Parathyroid adenoma (tissue), 2 donors: ENCODE measurements around the gene RMDN3.

ENCODE experiments used
- H2AFZ ChIP-seq: fragments of 300-600 bp; sonication (generic); one replicate; pipeline ENCODE4 v1.7.0; 2017; ENCODE audit warnings: antibody characterized with exemption, mild to moderate bottlenecking
- H3K27ac ChIP-seq: fragments of 300-600 bp; sonication (generic); one replicate; pipeline ENCODE4 v1.7.0; 2017
- H3K27me3 ChIP-seq: fragments of 300-600 bp; sonication (generic); one replicate; pipeline ENCODE4 v1.7.0; 2017; ENCODE audit warnings: low read length; ENCODE audit not compliant: control insufficient read depth, insufficient read depth
- H3K36me3 ChIP-seq: fragments of 300-600 bp; sonication (generic); one replicate; pipeline ENCODE4 v1.7.0; 2017; ENCODE audit warnings: low read length; ENCODE audit not compliant: control insufficient read depth, insufficient read depth
- H3K4me1 ChIP-seq: fragments of 300-600 bp; sonication (generic); one replicate; pipeline ENCODE4 v1.7.0; 2017; ENCODE audit warnings: control low read depth
- H3K4me2 ChIP-seq: fragments of 300-600 bp; sonication (generic); one replicate; pipeline ENCODE4 v1.7.0; 2017; ENCODE audit warnings: low read length
- H3K4me3 ChIP-seq: fragments of 300-600 bp; sonication (generic); one replicate; pipeline ENCODE4 v1.7.0; 2017; ENCODE audit warnings: low read depth, low read length
- H3K79me2 ChIP-seq: fragments of 300-600 bp; sonication (generic); one replicate; pipeline ENCODE4 v1.7.0; 2017; ENCODE audit warnings: control low read depth
- H3K9ac ChIP-seq: fragments of 300-600 bp; sonication (generic); one replicate; pipeline ENCODE4 v1.7.0; 2017; ENCODE audit warnings: mild to moderate bottlenecking
- H3K9me3 ChIP-seq: fragments of 300-600 bp; sonication (generic); one replicate; pipeline ENCODE4 v1.7.0; 2017; ENCODE audit warnings: low read length; ENCODE audit not compliant: control insufficient read depth
- TF ChIP-seq, protein P1 (sequence below): fragments of 300-600 bp; sonication (generic); IDR thresholded peaks from one replicate; pipeline ENCODE4 v1.7.0; 2017; ENCODE audit warnings: antibody characterized with exemption, mild to moderate bottlenecking
- donor health status: primary hyperparathyroidism.

Gene RMDN3

DNA sequence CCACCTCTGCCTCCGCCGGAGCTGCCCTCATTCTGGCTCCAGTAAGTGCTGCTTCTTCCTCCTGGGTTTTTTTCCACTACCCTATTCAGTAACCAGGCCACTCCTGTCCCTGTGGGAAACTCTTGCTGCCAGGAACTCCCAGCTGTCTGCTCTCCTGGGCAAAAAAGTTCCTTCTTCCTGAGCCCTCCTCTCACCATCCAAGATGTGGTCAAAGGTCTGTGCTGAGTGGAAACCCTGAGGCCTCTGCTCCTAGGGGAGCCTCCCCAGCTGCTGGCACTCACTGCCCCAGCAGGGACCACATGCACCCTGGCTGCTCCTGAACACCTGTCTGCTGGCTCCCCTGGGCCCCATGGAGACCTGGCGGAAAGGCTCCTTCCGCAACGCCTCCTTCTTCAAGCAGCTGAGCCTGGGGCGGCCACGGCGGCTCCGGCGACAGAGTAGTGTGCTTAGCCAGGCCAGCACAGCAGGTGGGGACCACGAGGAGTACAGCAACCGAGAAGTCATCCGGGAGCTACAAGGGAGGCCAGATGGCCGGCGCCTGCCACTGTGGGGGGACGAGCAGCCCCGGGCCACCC, 15.2 kb upstream of the RMDN3 start:
- Histone ChIP-seq H2AFZ (no peak overlapping the region), H3K9ac (no peak overlapping the region), H3K36me3 (no peaks in the 10 kb centered on the region), H3K4me1 (no peaks in the 10 kb centered on the region), H3K27me3 (no peaks in the 10 kb centered on the region), H3K79me2 (no peaks in the 10 kb centered on the region), H3K9me3 (no peaks in the 10 kb centered on the region), H3K4me2 (no peak overlapping the region), H3K27ac (no peak overlapping the region), H3K4me3 (no peak overlapping the region)
- TF ChIP-seq, protein P1, sequence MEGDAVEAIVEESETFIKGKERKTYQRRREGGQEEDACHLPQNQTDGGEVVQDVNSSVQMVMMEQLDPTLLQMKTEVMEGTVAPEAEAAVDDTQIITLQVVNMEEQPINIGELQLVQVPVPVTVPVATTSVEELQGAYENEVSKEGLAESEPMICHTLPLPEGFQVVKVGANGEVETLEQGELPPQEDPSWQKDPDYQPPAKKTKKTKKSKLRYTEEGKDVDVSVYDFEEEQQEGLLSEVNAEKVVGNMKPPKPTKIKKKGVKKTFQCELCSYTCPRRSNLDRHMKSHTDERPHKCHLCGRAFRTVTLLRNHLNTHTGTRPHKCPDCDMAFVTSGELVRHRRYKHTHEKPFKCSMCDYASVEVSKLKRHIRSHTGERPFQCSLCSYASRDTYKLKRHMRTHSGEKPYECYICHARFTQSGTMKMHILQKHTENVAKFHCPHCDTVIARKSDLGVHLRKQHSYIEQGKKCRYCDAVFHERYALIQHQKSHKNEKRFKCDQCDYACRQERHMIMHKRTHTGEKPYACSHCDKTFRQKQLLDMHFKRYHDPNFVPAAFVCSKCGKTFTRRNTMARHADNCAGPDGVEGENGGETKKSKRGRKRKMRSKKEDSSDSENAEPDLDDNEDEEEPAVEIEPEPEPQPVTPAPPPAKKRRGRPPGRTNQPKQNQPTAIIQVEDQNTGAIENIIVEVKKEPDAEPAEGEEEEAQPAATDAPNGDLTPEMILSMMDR = no peak

DNA sequence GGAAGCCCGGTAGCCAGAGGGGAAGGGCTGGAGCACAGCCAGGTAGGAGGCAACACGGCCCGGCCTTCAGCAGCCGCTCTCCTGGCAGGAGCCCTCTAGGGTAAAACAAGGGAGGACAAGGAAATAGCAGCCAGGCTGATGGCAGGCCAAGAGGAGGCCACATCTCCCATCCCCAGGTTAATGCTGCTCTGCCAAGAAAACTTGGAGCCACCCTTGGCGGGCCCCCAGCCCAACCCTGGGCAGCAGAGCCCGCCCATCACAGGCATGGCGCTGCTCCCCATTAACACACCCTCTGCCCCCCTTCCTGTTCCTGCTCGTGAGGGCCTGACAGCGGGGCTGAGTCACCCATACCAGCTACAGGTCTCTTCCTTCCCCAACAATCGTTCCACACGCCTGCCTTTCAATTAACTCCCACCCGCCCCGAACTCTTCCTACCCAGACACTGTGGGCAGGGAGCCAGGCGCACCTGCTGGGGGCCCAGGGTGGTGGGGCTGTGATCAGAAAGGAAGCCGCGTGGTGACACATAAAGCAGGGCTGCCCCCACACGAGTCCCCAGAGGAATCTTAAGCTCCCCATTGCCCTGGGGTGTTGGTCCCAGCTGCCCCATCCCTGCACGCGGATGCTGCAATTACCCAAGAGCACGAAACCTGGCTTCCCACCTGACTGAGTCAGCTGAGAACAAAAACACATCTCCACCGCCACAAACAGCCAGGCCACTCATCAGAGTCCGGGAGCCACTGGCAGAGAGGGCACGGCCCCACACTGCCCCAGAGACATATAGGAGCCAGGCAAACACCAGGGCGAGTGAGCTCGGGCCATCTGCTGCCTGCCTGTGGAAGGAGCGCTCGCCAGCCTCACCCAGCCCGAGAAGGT, 14.5 kb upstream of the RMDN3 start, which contains the start of gene C15orf62:
TSS of gene C15orf62 (plus strand) at position 707 of the 873 bp plus-strand sequence. CDS start 516 bp downstream, outside the sequence.
- H3K36me3 ChIP-seq = no peaks in the 10 kb centered on the region
- H3K4me1 ChIP-seq = peaks cover 3% of the 10 kb centered on the region
- no peak within 1 kb of the TSS for H3K9ac ChIP-seq

DNA sequence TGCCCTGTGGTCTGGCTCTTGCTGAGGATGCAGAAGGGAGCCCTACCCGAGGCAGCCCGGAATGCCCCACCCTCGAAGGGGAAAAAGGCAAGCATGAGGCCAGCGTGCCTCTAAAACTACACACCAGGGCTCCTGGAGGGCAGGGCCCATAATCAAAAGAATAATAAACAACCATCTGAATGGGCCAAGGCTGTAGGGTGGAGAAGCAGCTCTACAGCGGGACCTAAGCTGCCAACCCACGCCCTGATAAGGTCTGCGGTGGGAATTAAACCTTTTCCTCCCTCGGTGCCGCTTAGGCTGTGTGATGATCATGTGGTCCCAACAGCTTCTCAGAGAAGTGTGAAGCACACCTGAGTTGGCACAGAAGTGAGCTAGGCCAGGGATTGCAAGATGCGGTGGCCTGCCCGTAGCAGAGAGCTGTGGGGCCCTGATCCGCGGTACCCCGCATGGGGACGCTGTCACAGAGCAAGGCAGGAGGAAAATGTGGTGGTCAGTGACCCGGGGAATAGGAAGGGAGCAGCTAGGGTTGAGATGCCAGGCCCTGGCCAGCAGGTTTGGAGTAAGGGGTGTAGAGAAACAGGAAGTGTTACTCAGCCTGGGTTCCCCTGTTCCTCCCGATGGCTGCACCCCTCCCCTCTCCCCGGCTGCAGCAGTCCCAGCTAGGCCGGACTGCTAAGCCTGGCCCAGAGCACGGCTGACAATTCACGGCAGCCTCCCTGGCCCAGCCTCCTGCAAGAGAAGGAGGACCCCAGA, 13.6 kb upstream of the RMDN3 start:
- no peak overlapping the region for H3K4me3 ChIP-seq
- H3K27ac ChIP-seq = no peak overlapping the region

More for the DNA sequence above, 14.5 kb upstream of the RMDN3 start, which contains the start of gene C15orf62:
- Histone ChIP-seq H3K9me3 (no peaks in the 10 kb centered on the region), H3K27ac (no peak within 1 kb of the TSS), H3K4me2 (no peak within 1 kb of the TSS), H2AFZ (no peak within 1 kb of the TSS), H3K27me3 (no peaks in the 10 kb centered on the region), H3K79me2 (no peaks in the 10 kb centered on the region), H3K4me3 (no peak within 1 kb of the TSS)
- TF ChIP-seq, protein P1 = no peak

DNA sequence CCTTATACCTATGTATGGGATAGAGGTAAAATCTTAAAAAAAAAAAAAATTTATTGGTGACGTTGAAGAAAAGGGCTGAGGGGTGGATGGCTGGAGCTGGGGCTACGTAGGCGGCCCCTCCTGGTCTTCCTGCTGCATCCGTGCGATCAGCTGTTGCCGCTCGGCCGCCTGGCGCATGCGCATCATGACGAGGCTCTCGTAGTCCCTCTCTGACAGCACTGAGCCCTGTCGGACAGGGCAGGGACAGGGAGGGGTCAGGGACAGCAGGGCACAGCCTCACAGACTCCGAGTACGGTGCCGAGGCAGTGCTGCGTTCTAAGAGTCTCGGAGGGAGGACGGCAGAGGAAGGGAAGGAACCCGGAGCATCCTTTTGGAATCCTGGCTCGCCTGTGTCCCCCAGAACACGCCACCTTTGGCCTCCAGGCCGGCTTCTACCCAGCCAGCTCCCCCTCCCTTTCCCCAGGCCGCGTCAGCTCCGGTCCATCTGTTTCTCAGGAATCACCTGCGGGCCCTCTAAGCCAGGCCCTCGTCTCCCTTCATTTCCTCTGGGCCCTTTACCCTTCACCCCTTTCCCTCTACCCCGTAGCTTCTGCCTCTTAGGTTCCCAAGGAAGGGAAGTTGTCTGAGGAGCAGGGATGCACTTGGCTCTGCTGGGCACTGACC, 12.9 kb upstream of the RMDN3 start:
- TF ChIP-seq, protein P1 = no peak
- no peak overlapping the region for H3K4me3 ChIP-seq
- H3K9me3 ChIP-seq = no peaks in the 10 kb centered on the region
- no peak overlapping the region for H3K4me2 ChIP-seq
- no peak overlapping the region for H3K27ac ChIP-seq
- H3K36me3 ChIP-seq = no peaks in the 10 kb centered on the region
- peaks cover 3% of the 10 kb centered on the region for H3K4me1 ChIP-seq
- H3K79me2 ChIP-seq = no peaks in the 10 kb centered on the region
- H2AFZ ChIP-seq = no peak overlapping the region
- no peak overlapping the region for H3K9ac ChIP-seq
- H3K27me3 ChIP-seq = no peaks in the 10 kb centered on the region

More for the DNA sequence above, 13.6 kb upstream of the RMDN3 start:
- Histone ChIP-seq H3K9ac (no peak overlapping the region), H3K36me3 (no peaks in the 10 kb centered on the region), H3K4me1 (peaks cover 3% of the 10 kb centered on the region), H3K27me3 (no peaks in the 10 kb centered on the region), H2AFZ (no peak overlapping the region), H3K79me2 (no peaks in the 10 kb centered on the region), H3K9me3 (no peaks in the 10 kb centered on the region), H3K4me2 (no peak overlapping the region)
- TF ChIP-seq, protein P1 = no peak
